Activated CD8-positive, alpha-beta memory T cell treated with anti-CD3 and anti-CD28 coated beads, Interleukin-2, amount 50 U/mL, for 4 hours (primary cell): ENCODE data around the gene CARNS1.

Experiments
- DNase-seq: peaks from one replicate; pipeline ENCODE4 v3.0.0-alpha.2; 2020

The CARNS1 gene

DNA sequence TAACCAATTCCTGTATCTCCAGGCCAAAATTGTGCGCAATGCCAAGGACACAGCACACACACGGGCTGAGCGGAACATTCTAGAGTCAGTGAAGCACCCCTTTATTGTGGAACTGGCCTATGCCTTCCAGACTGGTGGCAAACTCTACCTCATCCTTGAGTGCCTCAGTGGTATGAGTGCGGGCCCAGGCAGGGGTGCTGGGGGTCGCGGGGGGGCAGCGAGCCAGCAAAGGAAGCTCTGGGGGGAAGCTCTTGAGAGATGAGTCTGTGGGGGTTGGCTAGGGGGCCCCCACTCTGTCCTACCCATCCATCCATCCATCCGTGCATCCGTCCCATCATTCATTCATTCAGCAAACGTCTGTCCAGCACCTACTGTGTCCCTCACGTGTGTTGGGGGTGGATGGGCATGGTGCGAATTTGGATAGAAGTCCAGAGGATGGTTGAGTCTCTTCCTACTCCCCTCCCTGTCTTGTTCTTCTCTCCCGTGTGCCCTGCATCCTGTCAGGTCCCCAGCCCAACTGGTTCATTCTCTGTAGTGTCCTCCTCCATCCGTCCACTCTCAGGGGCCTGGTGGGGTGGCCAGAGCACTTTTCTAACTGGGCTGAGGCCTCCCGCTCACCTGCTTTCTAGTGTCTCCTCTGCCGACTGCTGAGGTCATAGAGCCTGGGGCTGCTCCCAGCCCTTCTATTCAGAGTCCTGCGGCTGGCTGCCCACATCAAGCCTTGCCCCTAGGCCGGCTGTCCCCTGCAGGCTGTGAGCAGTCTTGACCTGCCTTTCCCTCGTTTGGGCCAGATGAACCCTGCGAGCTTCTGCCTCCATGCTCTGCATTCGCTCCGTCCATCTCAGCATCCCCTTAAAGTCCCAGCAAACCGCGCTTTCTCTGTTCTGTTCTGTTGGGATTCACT is 16.1 kb downstream of the CARNS1 start:
- no peak for DNase-seq

- no peak for DNase-seq
These were observed 17.3 kb downstream of the CARNS1 start for GRCh38 chr11:67432655-67433349.

- DNase-seq, result no peak
These were observed 18.3 kb downstream of the CARNS1 start for GRCh38 chr11:67433536-67434394.

- no peak for DNase-seq
These were observed 19.0 kb downstream of the CARNS1 start for GRCh38 chr11:67434395-67434881.

- DNase-seq, result no peak
These were observed 19.7 kb downstream of the CARNS1 start for GRCh38 chr11:67435031-67435726.

DNA sequence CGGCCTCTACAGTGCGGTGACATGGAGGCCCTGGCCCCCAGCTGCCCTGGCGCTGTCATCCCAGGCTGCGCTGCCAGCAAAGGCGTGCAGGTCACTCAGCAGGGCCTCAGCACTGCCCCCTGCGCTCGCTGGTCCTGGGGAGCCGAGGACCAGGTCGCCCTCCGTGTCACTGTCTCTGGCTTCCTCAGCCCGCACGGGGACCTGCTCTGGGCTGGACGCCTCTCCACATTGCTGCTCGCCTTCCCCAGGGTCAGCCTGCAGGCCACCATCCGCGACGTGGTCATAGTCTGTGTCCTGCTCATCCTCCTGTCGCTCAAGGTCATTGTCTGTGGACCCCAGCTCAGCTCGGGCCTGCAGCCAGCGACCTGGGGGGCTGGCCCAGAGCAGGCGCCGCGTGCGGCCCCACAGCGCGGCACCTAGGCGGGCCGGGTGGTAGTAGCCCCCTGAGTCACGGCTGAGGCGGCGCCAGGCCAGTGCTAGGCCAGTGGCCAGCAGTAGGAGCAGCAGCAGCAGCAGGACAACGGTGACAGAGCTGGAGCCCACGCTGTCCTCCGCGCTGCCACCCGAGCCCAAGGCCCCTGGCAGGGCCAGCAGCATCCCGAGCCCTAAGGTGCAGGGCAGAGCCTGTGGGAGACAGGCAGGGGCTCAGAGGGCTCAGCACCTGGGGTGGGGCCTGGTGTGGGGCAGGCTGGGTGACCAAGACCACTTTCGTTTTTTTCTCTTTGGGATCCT is 20.4 kb downstream of the CARNS1 start:
- DNase-seq, result no peak

GRCh38 chr11:67436459-67437081 is 21.1 kb downstream of the CARNS1 start:
- DNase-seq, result peak; percentile 65

- peak; percentile 69 for DNase-seq
These were observed 21.8 kb downstream of the CARNS1 start, which contains the start of gene PTPRCAP for GRCh38 chr11:67437082-67437808. Gene PTPRCAP (minus strand): TSS chr11:67437682. CDS start chr11:67437619, 63 bp downstream.

GRCh38 chr11:67437809-67438157 is 22.3 kb downstream of the CARNS1 start:
- no peak for DNase-seq

GRCh38 chr11:67438158-67438902 is 22.9 kb downstream of the CARNS1 start:
- DNase-seq, result peak; percentile 76

GRCh38 chr11:67439321-67440228 is 24.1 kb downstream of the CARNS1 start:
- DNase-seq, result no peak

GRCh38 chr11:67440229-67441097 is 25.0 kb downstream of the CARNS1 start:
- DNase-seq, result no peak

DNA sequence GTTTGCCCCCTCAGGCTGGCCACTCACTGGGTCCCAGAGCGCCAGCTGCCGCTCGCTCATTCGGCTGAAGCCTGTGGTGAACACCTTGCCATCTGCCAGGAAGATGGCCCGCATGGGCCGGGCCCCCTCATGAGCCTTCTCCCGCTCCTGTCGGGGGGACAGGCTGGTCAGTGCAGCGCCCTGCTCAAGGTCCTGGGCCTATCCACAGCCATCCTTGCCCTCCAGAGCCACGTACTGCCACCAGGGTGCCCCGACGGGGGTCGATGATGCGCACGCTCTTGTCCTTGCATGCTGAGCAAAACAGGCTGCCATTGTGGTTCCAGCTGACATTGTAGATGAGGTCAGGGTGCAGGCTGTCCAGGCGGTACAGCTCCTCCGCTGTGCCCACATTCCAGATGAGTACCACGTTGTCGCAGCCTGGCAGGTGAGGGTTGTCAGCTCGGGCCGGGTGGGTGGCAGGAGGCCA is 25.7 kb downstream of the CARNS1 start:
- DNase-seq, result no peak

- DNase-seq, result no peak
These were observed 26.4 kb downstream of the CARNS1 start for GRCh38 chr11:67441731-67442351.

- DNase-seq, result no peak
These were observed 27.3 kb downstream of the CARNS1 start for GRCh38 chr11:67442504-67443404.

- DNase-seq, result no peak
These were observed 30.0 kb downstream of the CARNS1 start for GRCh38 chr11:67445515-67445914.
